ENCODE data around the gene TFIP11.

DNA sequence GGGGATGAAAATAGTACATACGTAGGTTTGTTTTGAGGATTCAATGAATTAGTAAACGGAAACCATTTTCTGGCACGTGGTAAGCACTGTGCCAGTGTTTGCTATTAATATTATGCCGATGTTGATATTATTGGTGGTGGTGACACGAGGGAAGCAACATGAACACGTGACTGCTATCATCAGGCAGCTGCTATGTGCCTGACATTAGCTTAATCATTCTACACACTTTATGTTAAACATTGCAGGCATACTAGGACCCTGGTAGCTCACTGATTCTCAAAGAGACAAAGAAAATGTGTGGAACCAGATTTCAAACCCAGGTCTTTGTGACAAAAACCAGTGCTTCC, 27.9 kb downstream of the TFIP11 start:
- TF ChIP-seq POLR2A (IDR thresholded peaks at IDR 0.05; ENCODE audit: low read depth, low read length): no peak
- no peak for TF ChIP-seq TAF1 (IDR thresholded peaks at IDR 0.05; ENCODE audit: borderline replicate concordance, low read depth, low read length)
- TF ChIP-seq POLR2AphosphoS5 (IDR thresholded peaks at IDR 0.05; ENCODE audit: low read depth, low read length): no peak
